Mammary epithelial cell (primary cell): ENCODE measurements around the gene FABP6.

Experiments used
- CTCF ChIP-seq, 2 donors: IDR thresholded peaks in 1 of 2; conservative IDR thresholded peaks in 1 of 2; 2 replicates each; pipeline ENCODE4 v1.5.1; 2011 to 2012; ENCODE audit warnings: inconsistent platforms in 2 of 2, low read length in 2 of 2, mild to moderate bottlenecking in 2 of 2, control low read depth in 1 of 2, low read depth in 1 of 2; ENCODE audit not compliant: insufficient read depth in 1 of 2; ENCODE audit errors: extremely low read depth in 1 of 2
- EZH2 ChIP-seq: IDR thresholded peaks from 2 replicates; pipeline ENCODE4 v1.6.1; 2012; ENCODE audit warnings: low read length, inconsistent platforms, borderline replicate concordance

DNA sequence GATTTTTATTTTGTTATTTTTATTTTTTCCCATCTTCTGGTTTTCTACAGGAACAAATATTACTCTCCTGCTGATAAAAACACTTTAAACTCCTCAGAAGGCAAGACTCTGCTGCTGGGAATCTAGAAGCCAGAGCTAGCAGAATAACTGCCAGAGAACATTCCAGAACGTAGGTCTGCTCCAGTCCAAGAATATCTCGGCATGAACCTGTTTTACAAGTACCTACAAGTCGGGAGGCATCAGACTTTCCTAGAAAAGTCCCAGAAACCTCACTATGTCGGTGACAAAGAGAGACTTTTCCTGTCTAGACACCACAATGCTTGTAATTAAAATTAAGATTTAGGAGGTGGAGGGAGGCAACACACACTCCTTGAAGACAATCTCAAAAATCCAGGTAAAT is 41.4 kb downstream of the FABP6 start:
- TF ChIP-seq CTCF (conservative IDR thresholded peaks at IDR 0.05 in 1 of 2, IDR thresholded peaks at IDR 0.05 in 1 of 2; ENCODE audit: extremely low read depth in 1 of 2, insufficient read depth in 1 of 2, low read depth in 1 of 2, low read length in 2 of 2) (no peak), EZH2 (no peak)
